ENCODE results near the gene SMIM41. TPM values are rescaled to one million over a fixed set of nuclear protein-coding genes. Genes with fewer than 3 reads are reported as not detected.
A peak's percentile ranks its signal among the peaks of the same experiment; 100 is the strongest.

The SMIM41 gene
- total RNA-seq = under 1 TPM in 1 of 2 donors, not detected in 1; 0.27 TPM
- long read RNA-seq = 0 reads

- intact Hi-C loops (cut with DNase I) = loop anchor here in 1 of 2 donors (5.0 kb wide), 2 partner anchors 43 to 77 kb away; no protein-coding TSS in a partner anchor
- ATAC-seq (peak in 1 of 2 donors; percentile 17), DNase-seq (no peak)
Observed at GRCh38 chr12:52079576-52080402, at the start of gene SMIM41. TSS of gene SMIM41 (plus strand) at chr12:52079704. CDS start at chr12:52079780, 76 bp downstream.

GRCh38 chr12:52032446-52032803, 47.1 kb upstream of the SMIM41 start:
- peak; percentile 82 for DNase-seq
- ATAC-seq = peak; percentile 42 to 52
- intact Hi-C loops (cut with DNase I) = no loop called here

- ATAC-seq = peak; percentile 93 to 96
- DNase-seq = peak; percentile 99
- intact Hi-C loops (cut with DNase I) = no loop called here
Observed at GRCh38 chr12:52032804-52033445, 46.6 kb upstream of the SMIM41 start.

GRCh38 chr12:52033446-52034140, 45.9 kb upstream of the SMIM41 start:
- DNase-seq = peak; percentile 47
- intact Hi-C loops (cut with DNase I) = no loop called here
- peak in 1 of 2 donors; percentile 1 for ATAC-seq

- DNase-seq (no peak), ATAC-seq (no peak)
- intact Hi-C loops (cut with DNase I) = no loop called here
Observed at GRCh38 chr12:52035190-52035589, 44.3 kb upstream of the SMIM41 start.

- intact Hi-C loops (cut with DNase I) = no loop called here
- ATAC-seq (no peak), DNase-seq (no peak)
Observed at GRCh38 chr12:52035926-52036325, 43.6 kb upstream of the SMIM41 start.

GRCh38 chr12:52036587-52037171, 42.8 kb upstream of the SMIM41 start:
- ATAC-seq (peak; percentile 55 to 58), DNase-seq (peak; percentile 93)
- intact Hi-C loops (cut with DNase I) = no loop called here

- intact Hi-C loops (cut with DNase I) = no loop called here
- peak; percentile 79 for DNase-seq
Observed at GRCh38 chr12:52037248-52037861, 42.1 kb upstream of the SMIM41 start.

GRCh38 chr12:52038447-52038846, 41.1 kb upstream of the SMIM41 start:
- ATAC-seq = no peak
- no peak for DNase-seq
- intact Hi-C loops (cut with DNase I) = no loop called here

More at GRCh38 chr12:52037248-52037861, 42.1 kb upstream of the SMIM41 start:
- peak in 1 of 2 donors; percentile 5 for ATAC-seq

GRCh38 chr12:52041035-52041434, 38.5 kb upstream of the SMIM41 start:
- intact Hi-C loops (cut with DNase I) = no loop called here
- DNase-seq (no peak), ATAC-seq (no peak)

- ATAC-seq (peak; percentile 4 to 36), DNase-seq (peak; percentile 72)
- intact Hi-C loops (cut with DNase I) = no loop called here
Observed at GRCh38 chr12:52041695-52042123, 37.8 kb upstream of the SMIM41 start.

- no peak for DNase-seq
- intact Hi-C loops (cut with DNase I) = no loop called here
- no peak for ATAC-seq
Observed at GRCh38 chr12:52042706-52043385, 36.7 kb upstream of the SMIM41 start.

GRCh38 chr12:52043386-52044212, 35.9 kb upstream of the SMIM41 start:
- peak; percentile 24 to 25 for ATAC-seq
- intact Hi-C loops (cut with DNase I) = no loop called here
- DNase-seq = peak; percentile 82

GRCh38 chr12:52044292-52044983, 35.1 kb upstream of the SMIM41 start:
- intact Hi-C loops (cut with DNase I) = no loop called here
- DNase-seq = peak; percentile 92
- ATAC-seq = peak; percentile 76 to 78

- ATAC-seq = peak in 1 of 2 donors; percentile 10
- intact Hi-C loops (cut with DNase I) = no loop called here
- DNase-seq = peak; percentile 72
Observed at GRCh38 chr12:52045794-52046199, 33.7 kb upstream of the SMIM41 start.

- no peak for ATAC-seq
- no peak for DNase-seq
- intact Hi-C loops (cut with DNase I) = no loop called here
Observed at GRCh38 chr12:52046859-52047258, 32.6 kb upstream of the SMIM41 start.

GRCh38 chr12:52049286-52049685, 30.2 kb upstream of the SMIM41 start:
- intact Hi-C loops (cut with DNase I) = no loop called here
- ATAC-seq = no peak
- no peak for DNase-seq

All from left cardiac atrium (tissue), 4 donors.